Coronary artery (tissue), 2 donors: ENCODE results near the gene SUMO1.
A peak's percentile ranks its signal among the peaks of the same experiment; 100 is the strongest.

ENCODE experiments used
- DNase-seq: peaks from one replicate; pipeline ENCODE4 v3.0.0-alpha.2; 2017; ENCODE audit warnings: low spot score
- H3K27ac ChIP-seq, 2 donors: fragments of 200-600 bp; sonication (generic); one replicate each; pipeline ENCODE4 v1.5.1; 2016 to 2019
- H3K4me3 ChIP-seq: fragments of 200-600 bp; sonication (generic); 2 replicates; pipeline ENCODE4 v1.5.1; 2016; ENCODE audit warnings: mild to moderate bottlenecking, moderate library complexity
- CTCF ChIP-seq: fragments of 200-600 bp; sonication (generic); IDR thresholded peaks from one replicate; pipeline ENCODE4 v1.5.1; 2019; ENCODE audit warnings: antibody characterized with exemption

The SUMO1 gene

GRCh38 chr2:202178346-202178958, 59.9 kb downstream of the SUMO1 start:
- DNase-seq, result no peak
- peak; percentile 54 for TF ChIP-seq CTCF
- H3K4me3 ChIP-seq, result no peak overlapping the region
- H3K27ac ChIP-seq, result no peak overlapping the region

- H3K4me3 ChIP-seq, result no peak overlapping the region
These were observed 65.8 kb downstream of the SUMO1 start for GRCh38 chr2:202172439-202173211.

GRCh38 chr2:202171241-202171825, 67.1 kb downstream of the SUMO1 start:
- Histone ChIP-seq H3K4me3 (peak overlapping the region; percentile 55), H3K27ac (no peak overlapping the region)
- peak; percentile 62 for DNase-seq
- no peak for TF ChIP-seq CTCF

More at GRCh38 chr2:202172439-202173211, 65.8 kb downstream of the SUMO1 start:
- DNase-seq, result peak; percentile 28
- no peak for TF ChIP-seq CTCF
- no peak overlapping the region for H3K27ac ChIP-seq

GRCh38 chr2:202169832-202170424, 68.5 kb downstream of the SUMO1 start:
- peak; percentile 36 for DNase-seq
- H3K27ac ChIP-seq, result no peak overlapping the region
- no peak for TF ChIP-seq CTCF
- no peak overlapping the region for H3K4me3 ChIP-seq

- TF ChIP-seq CTCF, result no peak
- no peak overlapping the region for H3K4me3 ChIP-seq
- DNase-seq, result peak; percentile 24
- H3K27ac ChIP-seq, result no peak overlapping the region
These were observed 69.3 kb downstream of the SUMO1 start for GRCh38 chr2:202169131-202169530.

GRCh38 chr2:202165945-202166344, 72.5 kb downstream of the SUMO1 start:
- H3K27ac ChIP-seq, result no peak overlapping the region
- no peak for TF ChIP-seq CTCF
- H3K4me3 ChIP-seq, result no peak overlapping the region
- DNase-seq, result no peak
